Fibroblast of the aortic adventitia (primary cell): ENCODE results near the gene CHRNB2. TPM values are rescaled to one million over a fixed set of nuclear protein-coding genes. Genes with fewer than 3 reads are reported as not detected.
A peak's percentile ranks its signal among the peaks of the same experiment; 100 is the strongest.

Experiments used
- DNase-seq: peaks from one replicate; pipeline ENCODE4 v3.0.0-alpha.2; 2010; ENCODE audit warnings: low read depth
- H3K4me3 ChIP-seq: 2 replicates; pipeline ENCODE4 v1.5.1; 2011; ENCODE audit warnings: low read depth, mild to moderate bottlenecking, control low read depth, low read length, moderate library complexity
- total RNA-seq: library from RNA; depleted of rRNA; stranded (reverse); fragments of >200 nt; gene quantifications from 2 replicates; pipeline ENCODE4 v1.2.3, GENCODE V29; 2012; ENCODE audit warnings: low replicate concordance
- TF ChIP-seq, protein P1 (sequence below): IDR thresholded peaks from 2 replicates; pipeline ENCODE4 v1.5.1; 2011; ENCODE audit warnings: mild to moderate bottlenecking, low read length, control low read depth, inconsistent platforms; ENCODE audit not compliant: insufficient read depth

CHRNB2 gene
- total RNA-seq, 1 donor, result under 0.01 TPM

DNA sequence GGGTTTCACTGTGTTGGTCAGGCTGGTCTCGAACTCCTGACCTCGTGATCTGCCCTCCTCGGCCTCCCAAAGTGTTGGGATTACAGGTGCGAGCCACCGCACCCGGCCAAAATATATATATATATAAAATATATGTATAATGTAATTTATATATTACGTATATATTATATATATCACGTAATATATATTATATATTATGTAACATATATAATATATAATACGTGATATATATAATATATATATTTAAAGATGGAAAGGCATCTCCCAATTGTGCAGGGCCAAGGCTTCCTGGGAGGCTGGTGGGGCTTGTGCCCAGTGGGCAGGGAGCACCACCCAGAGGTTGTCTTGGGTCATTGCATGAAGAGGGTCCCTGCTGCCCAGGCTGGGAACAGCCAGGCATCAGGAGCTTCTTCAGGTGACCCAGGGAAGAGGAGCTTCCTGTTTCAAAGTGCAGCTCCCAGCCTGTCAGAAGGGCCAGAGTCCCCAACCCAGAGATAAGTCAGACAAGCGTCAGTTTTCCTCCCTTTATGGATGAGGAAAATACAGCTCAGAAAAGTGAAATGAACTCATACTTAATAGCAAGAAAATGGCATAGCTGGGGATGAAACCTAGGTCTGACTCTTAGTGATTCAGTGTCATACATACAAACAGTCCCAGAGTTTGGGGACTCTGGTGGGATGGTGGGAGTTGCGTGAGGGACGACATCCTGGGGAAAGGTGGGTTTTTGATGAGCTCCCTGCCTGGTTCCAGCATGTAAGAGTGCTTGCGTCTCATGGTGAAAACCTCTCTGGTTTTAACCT lies 21.1 kb upstream of the CHRNB2 start:
- TF ChIP-seq, protein P1, sequence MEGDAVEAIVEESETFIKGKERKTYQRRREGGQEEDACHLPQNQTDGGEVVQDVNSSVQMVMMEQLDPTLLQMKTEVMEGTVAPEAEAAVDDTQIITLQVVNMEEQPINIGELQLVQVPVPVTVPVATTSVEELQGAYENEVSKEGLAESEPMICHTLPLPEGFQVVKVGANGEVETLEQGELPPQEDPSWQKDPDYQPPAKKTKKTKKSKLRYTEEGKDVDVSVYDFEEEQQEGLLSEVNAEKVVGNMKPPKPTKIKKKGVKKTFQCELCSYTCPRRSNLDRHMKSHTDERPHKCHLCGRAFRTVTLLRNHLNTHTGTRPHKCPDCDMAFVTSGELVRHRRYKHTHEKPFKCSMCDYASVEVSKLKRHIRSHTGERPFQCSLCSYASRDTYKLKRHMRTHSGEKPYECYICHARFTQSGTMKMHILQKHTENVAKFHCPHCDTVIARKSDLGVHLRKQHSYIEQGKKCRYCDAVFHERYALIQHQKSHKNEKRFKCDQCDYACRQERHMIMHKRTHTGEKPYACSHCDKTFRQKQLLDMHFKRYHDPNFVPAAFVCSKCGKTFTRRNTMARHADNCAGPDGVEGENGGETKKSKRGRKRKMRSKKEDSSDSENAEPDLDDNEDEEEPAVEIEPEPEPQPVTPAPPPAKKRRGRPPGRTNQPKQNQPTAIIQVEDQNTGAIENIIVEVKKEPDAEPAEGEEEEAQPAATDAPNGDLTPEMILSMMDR, result peak; percentile 93
- no peak overlapping the region for H3K4me3 ChIP-seq
- peak; percentile 68 for DNase-seq

DNA sequence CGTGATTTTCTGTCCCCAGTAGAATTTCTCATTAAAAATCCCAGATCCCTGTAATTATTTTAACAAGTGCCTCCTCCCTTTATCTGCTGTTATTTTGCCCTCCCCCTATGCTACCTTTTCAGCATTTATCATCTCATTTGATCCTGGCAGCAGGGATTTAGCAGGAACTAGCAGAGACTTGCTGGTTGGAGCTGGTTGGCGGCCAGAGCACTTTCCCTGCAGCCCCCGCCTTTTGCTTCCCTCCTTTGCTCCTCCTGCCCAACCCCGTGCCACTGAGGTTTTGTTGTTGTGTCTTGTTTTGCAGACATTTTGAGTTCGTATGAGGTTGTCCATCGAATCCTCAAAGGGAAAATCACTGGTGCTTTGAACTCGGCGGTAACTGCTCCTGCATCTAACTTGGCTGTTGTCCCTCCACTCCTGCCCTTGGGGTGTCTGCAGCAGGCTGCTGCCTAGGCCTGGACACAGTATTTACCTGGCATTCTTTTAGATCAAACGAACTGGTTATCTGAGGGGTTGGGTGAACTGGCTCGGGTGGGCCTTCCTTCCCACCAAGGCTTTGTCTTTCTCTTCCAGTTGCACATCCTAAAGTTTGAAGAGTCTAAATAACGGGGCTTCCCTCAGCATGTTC lies 20.4 kb upstream of the CHRNB2 start:
- TF ChIP-seq, protein P1, result no peak
- DNase-seq, result no peak

DNA sequence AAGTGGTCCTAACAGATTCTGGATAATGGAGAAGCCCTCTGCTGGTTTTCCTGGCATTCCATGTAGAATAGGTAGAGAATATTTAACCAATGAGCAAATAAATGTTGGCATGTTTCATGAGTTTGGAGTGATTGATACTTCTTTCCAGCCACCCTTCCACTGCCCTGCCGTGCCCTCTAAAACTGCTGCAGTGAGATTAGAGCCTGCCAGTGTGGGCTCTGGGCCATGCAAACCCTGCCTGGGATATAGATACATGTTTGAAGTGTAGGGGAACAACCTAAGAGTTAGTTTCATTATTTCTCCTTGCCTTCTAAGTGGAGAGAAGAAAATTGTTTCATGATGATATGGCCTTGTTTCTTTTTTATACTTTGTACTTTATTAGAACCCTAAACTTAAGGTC lies 19.6 kb upstream of the CHRNB2 start:
- DNase-seq, result no peak
- TF ChIP-seq, protein P1, result no peak
- no peak overlapping the region for H3K4me3 ChIP-seq

More for the DNA sequence above, 20.4 kb upstream of the CHRNB2 start:
- no peak overlapping the region for H3K4me3 ChIP-seq

DNA sequence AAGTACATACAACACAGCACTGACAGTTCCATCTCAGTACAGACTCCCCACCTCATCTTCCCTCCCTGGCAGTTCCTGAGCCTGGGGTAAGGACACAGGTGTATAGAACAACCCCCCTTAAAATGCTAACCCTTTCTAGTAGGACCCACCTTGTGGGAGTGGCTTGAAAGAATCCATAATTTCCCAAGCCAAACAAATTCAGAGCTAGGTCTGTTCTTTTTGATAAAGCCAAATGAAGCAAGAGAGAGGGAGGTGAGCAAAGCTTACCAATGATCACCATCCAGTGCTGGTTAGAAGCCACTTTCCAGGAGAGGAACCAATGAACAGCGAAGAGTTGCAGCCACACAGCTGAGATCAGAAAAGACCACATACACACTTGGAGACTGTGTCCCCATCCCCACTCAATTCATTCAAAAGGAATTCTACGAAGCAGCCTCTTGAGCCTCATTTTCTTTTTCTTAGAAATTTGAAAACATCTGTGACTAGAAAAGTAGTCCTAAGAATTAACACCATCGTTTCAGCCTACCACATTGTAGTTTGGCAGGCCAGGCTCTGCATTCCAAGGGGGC lies 18.3 kb upstream of the CHRNB2 start:
- DNase-seq, result no peak
- no peak overlapping the region for H3K4me3 ChIP-seq
- TF ChIP-seq, protein P1, result no peak

DNA sequence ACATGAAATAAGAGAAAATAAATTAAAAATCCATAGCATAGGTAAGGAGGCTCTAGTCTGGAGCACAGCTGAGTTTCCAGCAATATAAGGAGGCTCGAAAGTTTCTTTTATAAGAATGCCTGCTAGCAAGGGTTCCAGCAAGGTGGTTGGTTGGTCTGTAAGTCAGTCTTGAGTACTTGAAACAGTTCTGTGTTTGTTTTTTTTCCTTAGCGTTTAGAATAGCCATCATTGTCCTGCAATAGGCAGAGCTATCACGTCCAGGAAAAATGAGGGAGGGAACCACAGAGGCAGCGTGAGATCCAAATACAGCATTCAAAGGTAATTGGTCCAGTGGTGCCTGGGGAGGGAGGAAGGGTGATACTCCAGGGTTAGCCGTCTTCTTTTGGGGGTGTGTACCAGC lies 17.5 kb upstream of the CHRNB2 start:
- no peak for DNase-seq
- TF ChIP-seq, protein P1, result no peak
- H3K4me3 ChIP-seq, result no peak overlapping the region

DNA sequence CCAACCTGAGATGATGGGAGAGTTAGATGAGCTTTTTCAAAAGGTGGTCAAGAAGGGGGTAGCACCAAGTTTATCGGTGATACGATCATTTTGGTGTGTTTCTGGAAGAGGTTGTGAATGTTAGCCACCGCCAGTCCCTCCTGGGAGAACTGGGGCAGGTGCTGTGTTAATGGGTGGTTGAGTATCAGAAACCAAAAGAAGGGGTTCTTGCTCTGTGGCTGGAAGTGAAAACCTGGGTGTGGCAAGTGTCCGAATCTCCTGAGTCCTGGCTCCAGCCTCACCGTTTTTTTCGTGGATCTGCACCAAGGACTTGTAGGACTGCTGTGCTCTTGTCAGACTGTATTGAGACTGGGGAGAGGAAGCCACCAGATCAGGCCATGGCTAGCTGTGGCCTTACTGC lies 16.9 kb upstream of the CHRNB2 start:
- H3K4me3 ChIP-seq, result no peak overlapping the region
- no peak for DNase-seq
- TF ChIP-seq, protein P1, result no peak
